ENCODE measurements around the gene ITSN1. TPM values are rescaled to one million over a fixed set of nuclear protein-coding genes. Genes with fewer than 3 reads are reported as not detected.

Gene ITSN1
- total RNA-seq, 4 donors from 2014 or later, result 31.1 to 42.5 (median 35.9) TPM

DNA sequence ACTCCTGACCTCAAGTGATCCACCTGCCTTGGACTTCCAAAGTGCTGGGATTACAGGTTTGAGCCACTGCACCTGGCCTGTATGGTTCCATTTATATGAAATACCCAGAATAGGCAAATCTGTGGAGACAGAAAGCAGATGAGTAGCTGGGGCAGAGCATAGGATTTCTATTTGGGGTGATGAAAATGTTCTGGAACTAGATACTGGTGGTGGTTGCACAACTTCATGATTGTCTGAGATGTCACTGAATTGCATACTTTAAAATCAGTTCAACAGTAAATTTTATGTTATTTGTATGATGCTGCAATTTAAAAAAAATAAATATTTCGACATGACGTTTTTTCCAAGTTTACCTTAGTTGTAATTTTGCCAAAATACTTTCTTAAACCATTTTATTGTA lies 23.9 kb downstream of the ITSN1 start:
- 86% methylated on average over 2 of the region's 2 CpGs for WGBS
- Histone ChIP-seq H3K4me3 (no peak overlapping the region), H3K9me3 (no peaks in the 10 kb centered on the region), H3K27ac (replicated peaks in 1 of 4) (no peak overlapping the region), H3K4me1 (peaks cover 11 to 34% (median 16%) of the 10 kb centered on the region in 4 donors), H3K36me3 (no peaks in the 10 kb centered on the region), H3K27me3 (no peaks in the 10 kb centered on the region)
- TF ChIP-seq EP300 (IDR thresholded peaks at IDR 0.05), result no peak
- TF ChIP-seq, protein P1, sequence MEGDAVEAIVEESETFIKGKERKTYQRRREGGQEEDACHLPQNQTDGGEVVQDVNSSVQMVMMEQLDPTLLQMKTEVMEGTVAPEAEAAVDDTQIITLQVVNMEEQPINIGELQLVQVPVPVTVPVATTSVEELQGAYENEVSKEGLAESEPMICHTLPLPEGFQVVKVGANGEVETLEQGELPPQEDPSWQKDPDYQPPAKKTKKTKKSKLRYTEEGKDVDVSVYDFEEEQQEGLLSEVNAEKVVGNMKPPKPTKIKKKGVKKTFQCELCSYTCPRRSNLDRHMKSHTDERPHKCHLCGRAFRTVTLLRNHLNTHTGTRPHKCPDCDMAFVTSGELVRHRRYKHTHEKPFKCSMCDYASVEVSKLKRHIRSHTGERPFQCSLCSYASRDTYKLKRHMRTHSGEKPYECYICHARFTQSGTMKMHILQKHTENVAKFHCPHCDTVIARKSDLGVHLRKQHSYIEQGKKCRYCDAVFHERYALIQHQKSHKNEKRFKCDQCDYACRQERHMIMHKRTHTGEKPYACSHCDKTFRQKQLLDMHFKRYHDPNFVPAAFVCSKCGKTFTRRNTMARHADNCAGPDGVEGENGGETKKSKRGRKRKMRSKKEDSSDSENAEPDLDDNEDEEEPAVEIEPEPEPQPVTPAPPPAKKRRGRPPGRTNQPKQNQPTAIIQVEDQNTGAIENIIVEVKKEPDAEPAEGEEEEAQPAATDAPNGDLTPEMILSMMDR (IDR thresholded peaks at IDR 0.05), result no peak
- intact Hi-C loops (cut with DNase I), result no loop called here
- no peak for DNase-seq (ENCODE audit: extremely low spot score)

DNA sequence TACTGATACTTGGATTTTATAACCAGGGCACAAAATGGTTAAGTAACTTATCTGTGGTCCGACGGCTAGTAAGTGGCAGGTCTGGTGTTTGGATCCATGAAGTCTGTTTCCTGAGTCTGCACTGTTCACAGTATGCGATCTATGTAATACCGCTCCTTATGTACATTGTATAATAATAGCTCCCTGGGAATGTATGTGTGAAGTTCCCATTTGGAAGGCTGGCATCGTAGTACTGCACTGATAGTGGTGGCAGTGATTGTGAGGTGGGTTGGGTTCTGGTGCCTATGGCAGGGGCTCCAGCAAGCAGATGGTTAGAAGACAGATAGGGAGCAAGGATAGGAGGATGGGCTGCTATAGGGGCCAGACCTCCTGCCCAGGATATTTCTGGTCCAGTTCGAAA lies 25.3 kb downstream of the ITSN1 start:
- Histone ChIP-seq H3K4me1 (peaks cover 11 to 34% (median 16%) of the 10 kb centered on the region in 4 donors), H3K27me3 (no peaks in the 10 kb centered on the region), H3K36me3 (no peaks in the 10 kb centered on the region), H3K9me3 (no peaks in the 10 kb centered on the region), H3K27ac (replicated peaks in 1 of 4) (no peak overlapping the region), H3K4me3 (no peak overlapping the region)
- intact Hi-C loops (cut with DNase I), result no loop called here
- no peak for DNase-seq (ENCODE audit: extremely low spot score)
- TF ChIP-seq EP300 (IDR thresholded peaks at IDR 0.05), result no peak
- TF ChIP-seq POLR2AphosphoS5 (IDR thresholded peaks at IDR 0.05), result no peak
- TF ChIP-seq, protein P1 (IDR thresholded peaks at IDR 0.05), result no peak
- no peak for TF ChIP-seq POLR2A (IDR thresholded peaks at IDR 0.05; ENCODE audit: low read depth)
- 84% methylated on average over 6 of the region's 6 CpGs for WGBS

DNA sequence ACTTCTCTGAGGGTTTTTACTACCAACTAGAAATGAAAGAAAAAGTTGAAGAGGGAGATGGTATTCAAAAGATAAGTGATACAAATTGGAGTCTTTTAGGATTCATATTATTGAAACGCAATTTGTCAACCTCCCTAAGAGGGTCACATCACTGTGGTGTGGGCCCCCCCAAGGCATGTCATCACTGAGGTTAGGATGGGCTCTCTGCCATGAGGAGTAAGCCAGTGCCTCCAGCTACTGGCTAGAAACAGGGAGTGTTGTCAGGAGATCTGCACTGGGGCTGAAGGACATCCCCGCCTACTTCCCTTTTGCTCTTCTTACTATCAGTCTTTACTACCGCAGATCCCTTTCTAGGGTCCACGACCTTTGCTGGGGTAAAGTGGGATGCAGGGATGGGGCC lies 25.9 kb downstream of the ITSN1 start:
- Histone ChIP-seq H3K27me3 (no peaks in the 10 kb centered on the region), H3K4me1 (peaks cover 11 to 31% (median 18%) of the 10 kb centered on the region in 4 donors), H3K27ac (replicated peaks in 1 of 4) (no peak overlapping the region), H3K36me3 (no peaks in the 10 kb centered on the region), H3K4me3 (no peak overlapping the region), H3K9me3 (no peaks in the 10 kb centered on the region)
- 66% methylated on average over 4 of the region's 4 CpGs for WGBS
- intact Hi-C loops (cut with DNase I), result no loop called here
- DNase-seq (ENCODE audit: extremely low spot score), result no peak
- no peak for TF ChIP-seq POLR2A (IDR thresholded peaks at IDR 0.05; ENCODE audit: low read depth)
- no peak for TF ChIP-seq POLR2AphosphoS5 (IDR thresholded peaks at IDR 0.05)
- TF ChIP-seq, protein P1 (IDR thresholded peaks at IDR 0.05), result no peak
- no peak for TF ChIP-seq EP300 (IDR thresholded peaks at IDR 0.05)

DNA sequence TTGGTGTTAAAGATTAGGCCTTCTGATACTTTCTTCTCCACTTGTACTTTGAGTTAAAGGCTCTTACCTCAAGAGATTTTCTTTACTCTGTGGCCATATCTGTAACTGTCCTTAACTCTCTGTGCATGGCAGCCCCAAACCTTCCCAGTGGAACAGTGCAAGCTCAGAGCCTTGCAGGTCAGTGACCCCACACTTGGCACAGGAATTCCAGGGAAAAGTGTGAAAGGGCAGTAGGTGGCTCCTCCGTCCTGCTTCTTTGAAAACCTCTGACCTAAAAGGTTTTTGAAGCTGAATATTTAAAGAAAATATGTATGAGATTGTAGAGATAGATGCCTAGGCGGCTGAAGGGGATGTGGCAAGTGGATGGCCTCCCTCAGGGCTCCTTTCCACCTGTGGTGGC lies 26.3 kb downstream of the ITSN1 start:
- H3K9me3 ChIP-seq, result no peaks in the 10 kb centered on the region
- peaks cover 11 to 30% (median 20%) of the 10 kb centered on the region in 4 donors for H3K4me1 ChIP-seq
- no peak overlapping the region for H3K4me3 ChIP-seq
- WGBS, result 97% methylated on average over 2 of the region's 2 CpGs
- no peaks in the 10 kb centered on the region for H3K36me3 ChIP-seq
- TF ChIP-seq POLR2AphosphoS5 (IDR thresholded peaks at IDR 0.05) (no peak), EP300 (IDR thresholded peaks at IDR 0.05) (no peak), POLR2A (IDR thresholded peaks at IDR 0.05; ENCODE audit: low read depth) (no peak)
- TF ChIP-seq, protein P1 (IDR thresholded peaks at IDR 0.05), result no peak
- intact Hi-C loops (cut with DNase I), result no loop called here
- H3K27me3 ChIP-seq, result no peaks in the 10 kb centered on the region
- DNase-seq (ENCODE audit: extremely low spot score), result no peak
- no peak overlapping the region for H3K27ac ChIP-seq (replicated peaks in 1 of 4)

Measured in esophagus muscularis mucosa (tissue), 4 donors.